ENCODE data around the gene ABHD12B.
"Not testable (repeated sequence)": the region's sequence is repeated elsewhere in the genome, so short reads cannot be mapped to it uniquely, and the experiment has no call there.

Gene ABHD12B

GRCh38 chr14:50904719-50905118, 32.9 kb downstream of the ABHD12B start:
- Histone ChIP-seq H3K27ac (ENCODE audit: low read length) (no peak overlapping the region), H3K79me2 (ENCODE audit: low read length) (no peaks in the 10 kb centered on the region), H2AFZ (ENCODE audit: low read depth, low read length) (no peak overlapping the region), H3K36me3 (replicated peaks; ENCODE audit: low read depth, low read length) (no peaks in the 10 kb centered on the region), H3K27me3 (ENCODE audit: low read depth, low read length) (peaks cover 8% of the 10 kb centered on the region), H4K20me1 (ENCODE audit: insufficient read depth, low read length) (no peaks in the 10 kb centered on the region), H3K4me3 (ENCODE audit: low read length) (no peak overlapping the region), H3K9ac (ENCODE audit: low read length) (no peak overlapping the region), H3K4me2 (ENCODE audit: low read length) (no peak overlapping the region), H3K9me3 (ENCODE audit: insufficient read depth, low read length) (no peaks in the 10 kb centered on the region), H3K4me1 (ENCODE audit: low read length) (no peaks in the 10 kb centered on the region)
- no peak for TF ChIP-seq CTCF (IDR thresholded peaks at IDR 0.05; ENCODE audit: low read depth, low read length)
- no peak for TF ChIP-seq EZH2phosphoT487 (IDR thresholded peaks at IDR 0.05; ENCODE audit: low read depth)

- no peaks in the 10 kb centered on the region for H3K9me3 ChIP-seq (ENCODE audit: insufficient read depth, low read length)
- no peaks in the 10 kb centered on the region for H4K20me1 ChIP-seq (ENCODE audit: insufficient read depth, low read length)
- no peak for TF ChIP-seq EZH2phosphoT487 (IDR thresholded peaks at IDR 0.05; ENCODE audit: low read depth)
- no peak overlapping the region for H3K4me2 ChIP-seq (ENCODE audit: low read length)
- H3K9ac ChIP-seq (ENCODE audit: low read length) = no peak overlapping the region
- H2AFZ ChIP-seq (ENCODE audit: low read depth, low read length) = no peak overlapping the region
- H3K36me3 ChIP-seq (replicated peaks; ENCODE audit: low read depth, low read length) = no peaks in the 10 kb centered on the region
- H3K27me3 ChIP-seq (ENCODE audit: low read depth, low read length) = peaks cover 15% of the 10 kb centered on the region
- H3K4me1 ChIP-seq (ENCODE audit: low read length) = no peaks in the 10 kb centered on the region
- no peak overlapping the region for H3K27ac ChIP-seq (ENCODE audit: low read length)
- no peak overlapping the region for H3K4me3 ChIP-seq (ENCODE audit: low read length)
- H3K79me2 ChIP-seq (ENCODE audit: low read length) = no peaks in the 10 kb centered on the region
Measured at GRCh38 chr14:50906326-50907065, 34.6 kb downstream of the ABHD12B start.

- Histone ChIP-seq H2AFZ (ENCODE audit: low read depth, low read length) (no peak overlapping the region), H4K20me1 (ENCODE audit: insufficient read depth, low read length) (no peaks in the 10 kb centered on the region), H3K4me3 (ENCODE audit: low read length) (no peak overlapping the region), H3K36me3 (replicated peaks; ENCODE audit: low read depth, low read length) (no peaks in the 10 kb centered on the region), H3K9me3 (ENCODE audit: insufficient read depth, low read length) (no peaks in the 10 kb centered on the region), H3K4me2 (ENCODE audit: low read length) (no peak overlapping the region), H3K79me2 (ENCODE audit: low read length) (no peaks in the 10 kb centered on the region), H3K4me1 (ENCODE audit: low read length) (no peaks in the 10 kb centered on the region), H3K27ac (ENCODE audit: low read length) (no peak overlapping the region), H3K9ac (ENCODE audit: low read length) (no peak overlapping the region), H3K27me3 (ENCODE audit: low read depth, low read length) (peaks cover 15% of the 10 kb centered on the region)
- TF ChIP-seq CTCF (IDR thresholded peaks at IDR 0.05; ENCODE audit: low read depth, low read length) (no peak), EZH2phosphoT487 (IDR thresholded peaks at IDR 0.05; ENCODE audit: low read depth) (no peak)
Measured at GRCh38 chr14:50910495-50911420, 38.9 kb downstream of the ABHD12B start.

- TF ChIP-seq CTCF (IDR thresholded peaks at IDR 0.05; ENCODE audit: low read depth, low read length) = no peak
- Histone ChIP-seq H3K4me2 (ENCODE audit: low read length) (no peak overlapping the region), H3K27ac (ENCODE audit: low read length) (no peak overlapping the region), H4K20me1 (ENCODE audit: insufficient read depth, low read length) (no peaks in the 10 kb centered on the region), H3K79me2 (ENCODE audit: low read length) (no peaks in the 10 kb centered on the region), H3K4me1 (ENCODE audit: low read length) (no peaks in the 10 kb centered on the region), H3K9ac (ENCODE audit: low read length) (no peak overlapping the region), H3K4me3 (ENCODE audit: low read length) (no peak overlapping the region), H3K9me3 (ENCODE audit: insufficient read depth, low read length) (no peaks in the 10 kb centered on the region), H2AFZ (ENCODE audit: low read depth, low read length) (no peak overlapping the region), H3K36me3 (replicated peaks; ENCODE audit: low read depth, low read length) (no peaks in the 10 kb centered on the region), H3K27me3 (ENCODE audit: low read depth, low read length) (peaks cover 7% of the 10 kb centered on the region)
Measured at GRCh38 chr14:50917449-50917848, 45.6 kb downstream of the ABHD12B start.

GRCh38 chr14:50919524-50919923, 47.7 kb downstream of the ABHD12B start:
- not testable (repeated sequence) for H3K4me1 ChIP-seq (ENCODE audit: low read length); H3K36me3 ChIP-seq (replicated peaks; ENCODE audit: low read depth, low read length)

More at GRCh38 chr14:50919524-50919923, 47.7 kb downstream of the ABHD12B start:
- not testable (repeated sequence) for H3K27ac ChIP-seq (ENCODE audit: low read length); H3K4me3 ChIP-seq (ENCODE audit: low read length); H3K9me3 ChIP-seq (ENCODE audit: insufficient read depth, low read length); H3K79me2 ChIP-seq (ENCODE audit: low read length); H3K9ac ChIP-seq (ENCODE audit: low read length); H4K20me1 ChIP-seq (ENCODE audit: insufficient read depth, low read length); H3K27me3 ChIP-seq (ENCODE audit: low read depth, low read length); H2AFZ ChIP-seq (ENCODE audit: low read depth, low read length); H3K4me2 ChIP-seq (ENCODE audit: low read length)
